HG02852 (cell line): ENCODE measurements around the gene C16orf96.
A peak's percentile ranks its signal among the peaks of the same experiment; 100 is the strongest.

Experiments
- ATAC-seq: cut with Tn5 transposase; IDR thresholded peaks from one replicate; pipeline ENCODE4 v1.9.1; 2021; ENCODE audit warnings: mild to moderate bottlenecking, moderate library complexity; ENCODE audit not compliant: unreplicated experiment

The C16orf96 gene

DNA sequence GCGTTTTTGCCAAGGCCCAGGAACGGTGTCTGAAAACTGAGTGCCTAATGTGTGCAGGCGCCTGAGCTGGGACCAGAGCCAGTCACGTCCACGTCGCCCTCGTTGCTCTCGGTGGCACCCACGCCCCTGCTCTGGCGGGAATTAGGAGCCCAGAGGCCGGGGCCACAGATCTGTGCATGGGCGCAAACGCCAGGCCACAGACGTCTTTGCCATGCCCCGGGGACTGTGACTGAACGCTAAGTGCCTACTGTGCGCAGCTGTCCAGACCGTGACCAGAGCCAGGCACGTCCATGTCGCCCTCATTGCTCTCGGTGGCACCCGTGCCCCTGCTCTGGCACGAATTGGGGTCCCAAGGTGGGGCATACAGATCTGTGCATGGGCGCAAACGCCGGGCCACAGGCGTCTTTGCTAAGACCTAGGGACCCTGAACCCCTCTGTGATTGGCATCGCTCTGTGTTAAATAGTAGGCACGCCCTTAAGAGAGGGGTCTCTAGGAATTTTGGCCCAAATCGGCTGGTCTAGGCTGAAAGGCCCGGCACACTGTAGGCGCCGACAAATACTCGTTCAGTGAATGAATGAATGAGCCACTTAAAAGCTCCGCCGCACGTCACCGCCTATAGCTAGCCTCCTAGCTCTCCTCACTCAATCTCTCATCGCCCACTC is 59.4 kb downstream of the C16orf96 start:
- no peak for ATAC-seq

DNA sequence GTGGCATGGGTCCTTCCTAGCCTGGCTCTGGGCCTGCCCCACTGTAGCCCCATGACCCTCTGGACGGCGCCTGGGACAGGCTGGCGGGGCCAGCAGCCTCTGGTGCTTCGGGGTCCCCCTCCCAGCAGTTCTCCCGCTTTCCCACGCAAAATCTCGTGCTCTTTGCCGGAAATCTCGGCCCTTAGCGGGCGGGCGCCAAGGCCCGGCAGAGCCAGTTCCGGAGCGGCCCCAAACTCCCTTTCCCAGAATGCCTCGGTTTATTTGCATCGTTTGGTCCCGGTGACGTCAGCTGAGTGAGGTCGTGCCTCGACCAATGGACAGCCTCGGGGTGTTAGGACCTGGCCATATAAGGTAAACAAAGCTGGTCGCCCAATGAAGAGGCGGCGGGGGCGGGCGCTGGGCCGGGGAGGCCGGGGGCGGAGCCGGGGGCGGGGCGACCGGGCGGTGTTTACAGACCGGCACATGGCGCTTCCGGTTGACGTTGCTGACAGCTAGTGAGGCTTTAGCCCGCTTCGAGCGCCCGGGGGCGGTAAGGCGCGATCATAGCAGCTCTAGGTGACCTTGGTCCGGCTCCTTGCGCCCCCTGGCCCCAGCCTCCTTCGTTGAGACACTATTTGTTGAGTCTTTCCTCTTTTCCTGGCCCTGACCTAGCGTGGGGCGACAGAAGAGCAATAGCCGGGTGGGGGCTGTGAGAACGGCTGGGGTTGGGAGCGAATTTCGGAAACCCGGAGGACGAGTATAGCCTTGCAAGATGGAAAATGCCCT is 60.1 kb downstream of the C16orf96 start:
- peak; percentile 74 for ATAC-seq

DNA sequence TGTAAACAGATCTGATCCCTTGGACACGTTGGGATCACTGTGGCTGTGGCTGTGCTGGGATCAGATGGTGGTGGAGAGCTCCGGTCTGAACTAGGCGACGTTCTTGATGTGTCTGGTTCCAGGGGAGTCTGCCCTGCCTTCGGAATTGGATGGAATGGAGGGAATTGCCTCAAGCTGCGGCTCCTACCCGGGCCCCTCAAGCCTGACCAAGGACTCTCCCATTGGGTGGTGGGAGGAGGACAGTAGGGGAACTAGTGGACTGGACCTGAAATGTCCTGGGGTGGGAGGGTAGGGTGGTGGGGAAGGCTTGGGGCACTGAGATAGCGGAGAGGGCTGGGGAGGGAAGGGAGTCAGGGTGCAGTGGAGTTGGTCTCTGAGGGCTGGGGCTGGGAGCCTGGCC is 61.7 kb downstream of the C16orf96 start:
- no peak for ATAC-seq

DNA sequence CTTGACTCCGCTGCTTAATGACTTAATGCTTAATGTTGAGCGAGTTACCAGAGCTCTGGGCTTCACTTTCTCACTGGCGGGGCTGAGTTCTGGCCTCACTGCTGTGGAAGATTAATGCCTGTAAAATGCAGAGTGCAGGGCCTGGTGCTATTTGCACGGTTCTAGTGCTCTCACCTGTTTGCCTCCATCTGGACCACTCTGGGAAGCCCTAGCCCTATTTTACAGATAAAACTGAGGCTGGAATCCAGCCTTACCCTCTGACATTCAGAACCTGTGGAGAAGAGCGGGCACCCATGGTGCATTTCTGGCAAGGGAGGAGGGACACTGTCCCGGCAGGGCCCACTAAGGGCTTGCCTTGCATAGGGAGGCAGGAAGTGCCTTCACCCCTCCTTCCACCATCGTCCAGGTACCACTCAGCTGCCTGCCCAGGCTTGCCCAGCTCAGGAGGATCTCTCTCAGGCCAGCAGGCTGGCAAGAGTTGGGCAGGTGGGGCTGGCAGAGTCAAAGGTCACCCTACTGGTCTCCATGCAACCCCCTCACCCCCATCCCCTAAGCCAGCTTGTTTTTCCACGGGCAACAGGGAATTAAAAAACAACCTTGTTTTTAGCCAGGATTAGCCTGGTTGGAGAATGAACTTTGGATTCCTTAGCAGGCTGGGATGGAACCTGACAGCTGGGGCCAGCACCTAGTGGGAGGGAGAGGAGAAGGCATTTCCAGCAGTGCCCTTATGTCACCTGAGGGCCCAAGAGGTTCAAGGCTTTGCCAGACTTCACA is 62.7 kb downstream of the C16orf96 start:
- ATAC-seq = no peak

DNA sequence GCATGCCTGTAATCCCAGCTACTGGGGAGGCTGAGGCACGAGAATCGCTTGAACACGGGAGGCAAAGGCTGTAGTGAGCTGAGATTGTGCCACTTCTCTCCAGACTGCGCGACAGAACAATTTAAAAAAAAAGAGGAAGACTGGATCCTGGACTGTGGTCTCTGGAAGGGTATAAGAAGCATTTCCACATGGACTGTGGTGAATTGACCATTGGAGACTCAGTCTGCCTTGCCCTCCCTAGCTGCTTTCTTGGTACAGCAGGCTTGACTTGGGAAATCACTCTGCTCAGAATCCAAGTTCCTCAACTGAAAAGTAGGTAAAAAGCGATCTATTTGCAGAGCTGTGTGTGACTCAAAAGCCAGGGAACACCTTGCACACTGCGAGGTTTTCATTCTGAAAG is 67.5 kb downstream of the C16orf96 start:
- no peak for ATAC-seq

DNA sequence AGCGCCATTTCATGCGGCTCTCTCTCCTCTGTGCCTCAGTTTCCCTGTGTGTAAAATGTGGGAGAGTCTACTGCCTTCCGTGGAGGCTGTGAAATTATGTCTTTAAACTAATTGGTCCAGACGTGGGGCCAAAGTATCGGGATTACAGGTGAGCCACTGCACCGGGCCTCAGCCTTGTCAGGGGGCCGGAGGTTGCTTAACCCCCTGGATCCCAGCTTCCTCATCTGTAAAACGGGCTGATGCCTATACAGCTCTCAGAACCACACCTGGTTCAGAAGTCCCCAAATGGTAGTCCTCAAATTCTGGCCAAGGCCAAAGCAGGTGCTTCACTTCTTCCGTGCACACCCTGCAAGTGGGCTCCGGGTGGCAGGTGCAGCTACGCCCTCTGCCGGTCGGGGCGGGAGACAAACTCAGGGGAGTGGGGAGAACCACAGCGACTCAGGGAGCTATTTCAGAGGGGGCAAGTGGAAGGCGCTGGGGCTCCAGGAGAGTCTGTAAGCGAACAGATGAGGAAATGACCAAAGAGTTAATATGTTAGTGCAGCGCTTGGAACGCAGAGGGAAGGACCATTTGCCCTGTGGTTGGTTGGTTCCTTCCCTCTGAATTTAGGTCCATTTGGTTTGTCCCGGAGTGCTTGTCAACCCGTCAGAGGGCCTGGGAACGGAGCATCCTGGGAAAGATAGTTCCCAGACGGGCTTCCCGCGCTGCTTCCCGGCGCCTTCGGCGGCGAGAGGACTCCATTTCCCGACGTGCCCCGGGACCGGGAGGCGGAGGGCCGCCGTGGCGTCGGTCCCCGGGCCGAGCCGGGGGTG is 68.1 kb downstream of the C16orf96 start, which contains the start of gene MGRN1:
MGRN1 (plus strand) TSS at position 812 of the 812 bp plus-strand sequence. CDS start 135 bp downstream, outside the sequence.
- ATAC-seq = peak; percentile 70

DNA sequence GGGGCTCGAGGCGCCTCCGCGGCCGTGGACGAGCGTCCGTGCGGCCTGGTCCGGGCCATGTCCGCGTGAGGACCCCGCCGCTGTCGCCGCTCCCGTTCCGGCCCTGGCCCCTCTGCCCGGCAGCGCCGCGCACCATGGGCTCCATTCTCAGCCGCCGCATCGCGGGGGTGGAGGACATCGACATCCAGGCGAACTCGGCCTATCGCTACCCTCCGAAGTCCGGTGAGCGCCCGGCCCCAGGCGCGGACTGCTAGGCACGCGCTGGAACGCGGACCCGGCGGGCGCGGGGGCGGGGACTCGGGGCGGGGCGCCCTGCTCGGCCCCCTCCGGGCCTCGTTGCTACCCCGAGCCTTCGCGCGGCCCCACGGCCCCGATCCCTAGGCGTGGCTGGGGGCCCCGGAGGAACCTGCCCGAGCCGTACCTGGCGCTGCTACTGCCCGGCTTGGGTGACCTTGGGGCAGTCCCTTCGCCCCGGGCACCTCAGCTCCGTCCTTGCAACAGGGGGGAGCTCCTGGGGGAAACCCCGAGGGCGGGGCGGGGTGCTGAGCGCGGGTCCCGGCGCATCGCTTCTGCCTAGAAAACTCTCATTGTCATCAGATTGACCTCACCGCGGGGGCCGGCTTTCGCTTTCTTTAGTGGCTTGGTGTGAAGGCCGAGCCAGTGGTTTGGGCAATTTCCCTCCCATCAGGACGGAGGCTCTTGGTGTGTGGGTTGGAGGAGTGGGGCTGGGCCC is 68.9 kb downstream of the C16orf96 start:
- ATAC-seq = peak; percentile 47

DNA sequence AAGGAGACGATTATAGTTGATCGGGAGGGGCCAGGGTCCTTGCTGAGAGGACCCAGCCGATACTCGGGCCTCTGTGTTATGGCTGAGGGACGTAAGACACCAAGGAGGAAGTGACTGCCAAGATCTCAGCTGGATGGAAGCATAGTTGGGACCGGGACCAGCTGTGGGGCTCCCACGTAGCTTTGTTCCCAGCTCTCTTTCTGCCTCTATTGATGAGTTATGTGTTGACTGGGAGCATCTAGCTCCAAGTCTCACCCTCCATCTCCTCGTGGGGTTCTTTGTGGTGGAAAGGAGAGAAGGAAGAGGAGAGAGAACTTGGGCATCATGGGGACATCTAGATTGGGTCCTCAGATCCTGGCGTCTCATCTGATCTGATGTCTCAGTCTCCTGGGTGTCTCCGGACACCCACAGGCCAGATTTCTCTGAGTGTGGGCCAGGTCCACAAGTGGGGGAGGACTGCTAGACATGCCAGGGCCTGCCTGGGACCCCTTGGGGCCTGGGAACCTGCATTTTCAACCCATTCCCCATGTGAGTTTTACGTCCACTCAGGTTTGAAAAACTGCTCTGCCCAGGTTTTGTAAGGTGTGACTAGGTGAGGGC is 69.5 kb downstream of the C16orf96 start:
- ATAC-seq = no peak

DNA sequence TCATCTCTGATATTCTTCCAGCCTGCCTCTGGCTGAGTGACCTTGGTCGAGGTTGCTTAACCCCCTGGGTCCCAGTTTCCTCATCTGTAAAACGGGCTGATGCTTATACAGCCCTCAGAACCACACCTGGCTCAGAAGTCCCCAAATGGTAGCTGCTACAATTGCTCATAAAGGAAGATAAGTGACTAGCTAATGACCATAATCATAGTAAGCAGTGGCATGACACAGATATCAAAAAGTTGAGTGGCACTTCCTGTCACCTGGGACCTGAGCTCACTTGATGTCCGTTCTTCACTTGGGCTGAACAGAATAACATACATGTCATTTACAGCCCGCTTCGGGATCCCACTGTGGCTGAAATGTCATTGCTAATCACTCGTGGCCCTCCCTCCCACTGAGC is 70.3 kb downstream of the C16orf96 start:
- no peak for ATAC-seq

DNA sequence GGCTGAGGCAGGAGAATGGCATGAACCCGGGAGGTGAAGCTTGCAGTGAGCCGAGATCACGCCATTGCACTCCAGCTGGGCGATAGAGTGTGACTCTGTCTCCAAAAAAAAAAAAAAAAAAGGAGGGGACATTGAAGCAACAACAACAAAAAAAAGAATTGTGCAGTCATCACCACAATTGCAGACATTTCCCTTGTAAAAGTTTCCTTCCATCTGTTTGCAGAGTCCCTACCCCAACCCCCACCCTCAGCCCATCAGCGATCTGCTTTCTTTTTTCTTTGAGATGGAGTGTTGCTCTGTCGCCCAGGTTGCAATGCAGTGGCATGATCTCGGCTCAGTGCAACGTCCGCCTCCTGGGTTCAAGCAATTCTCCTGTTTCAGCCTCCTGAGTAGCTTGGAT is 72.1 kb downstream of the C16orf96 start:
- no peak for ATAC-seq

DNA sequence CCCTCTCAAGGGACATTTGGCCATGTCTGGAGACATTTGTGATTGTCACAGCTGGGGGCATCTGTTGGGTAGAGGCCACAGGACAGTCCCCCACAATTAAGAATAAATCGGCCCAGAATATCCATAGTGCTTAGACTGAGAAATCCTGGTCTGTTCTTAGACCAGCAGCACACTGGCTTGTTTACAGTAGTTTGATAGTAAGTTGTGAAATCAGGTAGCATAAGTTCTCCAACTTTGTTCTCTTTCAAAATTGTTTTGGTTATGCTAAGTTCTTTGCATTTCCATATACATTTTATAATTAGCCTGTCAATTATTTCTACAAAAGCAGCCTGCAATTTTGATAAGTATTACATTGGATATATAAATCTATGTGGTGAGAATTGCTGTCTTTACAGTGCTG is 75.3 kb downstream of the C16orf96 start:
- ATAC-seq = no peak

DNA sequence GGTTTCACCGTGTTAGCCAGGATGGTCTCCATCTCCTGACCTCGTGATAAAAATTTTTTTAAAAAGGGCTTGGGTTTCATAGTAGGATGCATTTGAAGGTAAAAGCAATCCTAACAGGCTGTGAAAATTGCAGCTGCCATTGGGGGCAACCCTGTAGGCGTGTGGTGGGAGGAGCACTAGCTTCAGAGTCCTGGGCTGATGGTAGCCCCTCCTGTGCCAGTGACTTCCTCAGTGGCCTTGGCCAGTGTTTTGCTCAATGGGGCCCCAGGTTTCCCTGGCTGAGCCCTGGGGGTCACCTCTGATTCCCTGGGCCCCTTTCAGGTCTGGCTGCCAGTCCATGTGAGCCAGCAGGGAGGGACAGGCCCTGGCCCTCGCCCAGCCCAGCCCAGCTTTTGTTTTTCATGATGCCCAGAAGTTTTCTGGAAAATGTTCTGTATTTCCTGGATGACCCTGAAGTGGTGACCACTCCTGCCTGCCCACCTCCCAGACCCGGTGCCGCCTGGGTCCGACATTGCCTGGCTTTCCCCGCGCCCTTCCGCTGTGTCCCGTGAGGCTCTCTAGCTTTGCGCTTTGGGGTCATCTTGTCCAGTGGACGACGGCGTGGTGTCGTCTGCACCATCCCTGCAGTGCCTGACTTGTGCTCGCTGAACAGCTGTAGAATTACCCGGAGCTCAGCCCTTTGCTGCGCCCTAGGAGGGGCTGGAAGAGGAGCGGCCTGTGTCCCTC is 77.9 kb downstream of the C16orf96 start:
- ATAC-seq = no peak

DNA sequence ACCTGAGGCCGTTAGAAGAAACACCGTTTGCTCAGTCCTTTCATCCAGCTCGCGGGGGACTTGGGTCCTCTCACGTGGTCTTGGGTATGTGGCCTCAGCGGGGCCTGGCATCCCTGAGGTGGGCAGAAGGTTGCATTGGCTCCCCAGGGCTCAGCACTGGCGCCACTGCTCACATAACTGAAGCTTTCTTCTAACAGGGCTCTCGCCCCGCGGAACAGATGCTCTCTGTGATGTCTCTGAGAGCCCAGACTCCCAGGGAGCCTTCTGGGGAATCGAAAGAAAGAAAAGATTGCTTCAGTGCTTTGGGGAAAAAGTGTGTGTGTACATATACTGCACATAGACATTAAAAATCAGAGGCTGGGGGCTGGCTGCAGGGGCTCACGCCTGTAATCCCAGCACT is 78.6 kb downstream of the C16orf96 start:
- no peak for ATAC-seq

DNA sequence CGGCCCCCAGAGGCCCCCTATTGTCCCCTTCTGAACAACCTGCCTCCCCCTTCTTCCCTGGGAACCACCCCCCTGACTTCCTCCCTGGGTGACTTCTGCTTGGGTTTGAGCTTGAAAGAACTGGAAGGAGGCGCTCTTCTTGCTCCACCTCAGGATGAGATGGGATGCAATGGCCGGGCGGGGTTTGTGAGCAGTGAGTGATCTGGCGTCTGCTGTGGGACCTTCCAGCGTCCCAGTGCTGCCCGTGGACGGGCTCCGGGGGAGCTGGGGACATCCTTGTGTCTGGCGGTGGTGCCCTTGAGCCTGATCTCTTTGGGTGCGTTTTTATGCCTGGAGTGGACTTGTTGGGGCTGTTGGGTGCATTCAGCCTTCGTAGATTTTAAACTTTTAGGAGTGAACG is 80.1 kb downstream of the C16orf96 start:
- ATAC-seq = no peak

DNA sequence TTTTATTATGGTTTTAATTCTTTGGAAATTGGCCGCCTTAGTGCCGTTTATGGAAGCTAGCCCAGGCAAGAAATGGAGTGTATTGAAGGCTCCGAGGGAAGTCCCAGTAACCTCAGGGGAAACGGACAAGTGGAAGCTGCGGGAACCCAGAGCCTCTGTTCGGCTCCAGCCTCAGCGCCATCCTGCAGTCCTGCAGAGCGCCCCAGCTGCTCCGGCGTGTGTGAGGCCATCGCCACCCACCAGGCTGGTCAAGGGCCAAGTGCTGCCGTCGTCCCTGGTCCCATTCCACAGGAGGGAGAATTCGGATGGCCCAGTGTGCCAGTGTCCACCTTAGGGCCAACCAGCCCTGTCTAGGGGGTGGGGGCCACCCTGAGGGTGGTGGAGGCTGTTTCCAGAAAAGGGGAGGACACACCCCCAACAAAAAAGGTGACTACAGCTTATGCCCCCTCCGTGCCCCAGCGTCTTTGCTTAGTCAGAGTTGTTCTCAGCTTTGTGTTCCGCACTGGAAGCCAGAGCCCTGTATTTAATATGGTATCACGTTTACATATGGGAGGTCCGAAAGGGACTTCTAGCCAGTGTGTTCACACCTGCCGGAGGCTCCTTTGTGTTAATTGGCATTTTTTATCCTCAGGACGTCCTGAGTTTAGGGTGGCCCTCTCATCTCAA is 81.5 kb downstream of the C16orf96 start:
- ATAC-seq = no peak

DNA sequence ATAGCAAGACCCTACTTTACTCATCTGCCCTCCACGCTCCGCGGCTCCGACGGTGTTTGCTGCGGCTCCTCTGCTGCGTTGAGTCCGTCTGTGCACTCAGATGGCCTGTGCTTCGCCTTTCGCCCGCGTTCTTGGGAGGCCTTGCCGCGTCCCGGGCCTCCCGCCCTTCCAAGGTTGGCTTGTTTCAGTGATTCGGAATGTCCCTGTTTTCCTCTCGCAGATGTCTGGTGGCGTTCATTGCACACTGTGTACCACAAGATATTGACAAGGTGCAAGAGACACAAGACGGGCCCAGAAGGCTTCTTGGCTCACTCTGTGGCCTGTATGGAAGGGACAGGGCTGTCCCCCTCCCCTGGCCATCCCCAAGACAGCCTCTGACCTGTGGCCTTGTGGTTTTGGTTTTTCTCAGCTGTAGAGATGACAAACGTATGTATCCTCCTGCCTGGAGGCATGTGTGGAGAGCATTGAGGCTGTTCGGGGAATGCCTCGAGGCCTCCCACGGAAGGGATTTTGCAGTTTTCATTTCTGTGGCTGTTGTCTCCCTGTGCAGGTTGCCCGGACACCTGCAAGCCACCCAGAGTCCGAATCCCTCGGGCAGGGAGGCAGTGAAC is 83.9 kb downstream of the C16orf96 start:
- no peak for ATAC-seq

DNA sequence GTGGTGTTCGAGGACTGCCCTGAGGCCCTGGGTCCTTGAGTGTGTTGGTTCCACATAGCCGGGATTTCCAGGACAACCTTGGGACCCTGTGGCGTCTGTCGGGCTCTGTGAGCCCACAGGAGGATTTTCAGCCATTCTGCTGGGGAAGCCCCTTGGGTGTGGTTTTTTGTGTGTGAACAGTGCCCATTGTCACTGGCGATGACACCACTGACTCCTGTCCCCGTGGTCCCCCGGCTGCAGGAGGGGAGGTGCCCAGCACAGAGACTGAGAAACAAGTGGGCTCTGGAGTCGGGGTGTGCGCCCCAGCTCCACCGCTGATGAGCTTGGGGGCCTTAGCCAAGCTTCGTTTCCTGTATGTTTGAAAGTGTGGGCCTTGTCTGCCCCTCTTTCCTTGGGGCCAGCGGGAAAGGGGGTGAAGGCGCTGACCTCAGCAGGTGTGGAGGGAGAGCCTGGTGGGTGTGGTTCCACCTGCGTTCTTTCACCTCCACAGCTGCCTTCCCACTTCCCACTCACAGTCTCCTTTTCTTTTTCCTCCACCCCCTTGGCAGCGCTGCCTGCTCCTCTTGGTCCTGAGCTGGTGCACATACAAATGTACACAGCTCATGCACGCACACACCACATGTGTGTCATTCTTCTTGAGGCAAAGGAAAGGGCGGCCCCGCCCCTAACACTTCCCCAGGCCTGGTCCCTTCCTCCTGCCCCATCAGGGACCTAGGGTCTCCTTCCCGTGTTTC is 84.6 kb downstream of the C16orf96 start:
- ATAC-seq = no peak

DNA sequence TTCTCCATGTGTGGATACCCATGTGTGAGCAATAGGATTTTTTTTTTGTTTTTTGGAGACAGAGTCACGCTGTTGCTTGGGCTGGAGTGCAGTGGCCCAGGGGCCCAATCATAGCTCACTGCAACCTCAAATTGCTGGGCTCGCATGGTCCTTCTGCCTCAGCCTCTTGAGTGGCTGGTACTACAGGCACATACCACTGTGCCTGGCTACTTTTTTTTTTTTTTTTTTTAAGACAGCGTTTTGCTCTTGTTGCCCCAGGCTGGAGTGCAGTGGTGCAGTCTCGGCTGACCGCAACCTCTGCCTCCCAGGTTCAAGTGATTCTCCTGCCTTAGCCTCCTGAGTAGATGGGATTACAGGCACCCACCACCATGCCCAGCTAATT is 85.2 kb downstream of the C16orf96 start:
- no peak for ATAC-seq
